Stromal cell of bone marrow (primary cell): ENCODE measurements around the gene INSR.
"Not testable (repeated sequence)": the region's sequence is repeated elsewhere in the genome, so short reads cannot be mapped to it uniquely, and the experiment has no call there.

Source experiments
- DNase-seq: peaks from one replicate; pipeline ENCODE4 v3.0.0-alpha.2; 2012; ENCODE audit warnings: low read depth

INSR gene

GRCh38 chr19:7258041-7258839 is 36.0 kb downstream of the INSR start:
- no peak for DNase-seq

DNA sequence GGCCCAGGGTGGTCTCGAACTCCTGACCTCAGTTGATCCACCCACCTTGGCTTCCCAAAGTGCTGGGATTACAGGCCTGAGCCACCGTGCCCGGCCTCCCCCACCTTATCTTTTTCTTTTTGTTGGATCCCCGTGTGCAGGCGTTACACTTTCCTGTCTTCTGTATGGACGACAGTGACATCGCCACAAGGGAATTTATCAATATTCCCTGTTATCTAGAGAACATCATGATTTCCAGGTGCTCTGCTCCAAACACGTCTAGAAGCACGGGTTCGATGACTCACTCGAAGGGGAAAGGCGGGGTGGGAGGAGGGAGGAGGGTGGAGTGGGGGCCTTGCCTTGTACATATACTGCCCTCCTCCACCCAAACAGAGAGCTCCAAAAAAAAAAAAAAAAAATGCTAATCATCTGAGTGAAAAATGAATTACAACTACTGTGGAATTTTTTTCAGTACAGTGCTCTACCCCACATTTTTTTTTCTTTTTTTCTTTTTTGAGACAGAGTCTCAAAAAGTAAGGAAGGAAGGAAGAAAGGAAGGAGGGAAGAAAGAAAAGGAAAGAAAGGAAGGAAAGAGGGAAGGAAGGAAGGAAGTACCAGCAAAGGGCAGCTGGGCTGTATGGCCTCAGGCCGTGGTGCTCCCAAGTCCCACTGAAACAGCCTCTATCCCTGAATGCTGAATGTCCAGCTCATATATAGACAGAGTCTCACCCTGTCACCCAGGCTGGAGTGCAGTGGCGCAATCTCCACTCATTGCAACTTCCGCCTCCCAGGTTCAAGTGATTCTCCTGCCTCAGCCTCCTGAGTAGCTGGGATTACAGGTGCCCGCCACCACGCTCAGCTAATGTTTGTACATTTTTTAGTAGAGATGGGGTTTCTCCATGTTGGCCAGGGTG is 36.8 kb downstream of the INSR start:
- no peak for DNase-seq

- no peak for DNase-seq
Observed at GRCh38 chr19:7255631-7256030, 38.6 kb downstream of the INSR start.

GRCh38 chr19:7255119-7255518 is 39.1 kb downstream of the INSR start:
- DNase-seq: no peak

- no peak for DNase-seq
Observed at GRCh38 chr19:7254590-7254989, 39.6 kb downstream of the INSR start.

DNA sequence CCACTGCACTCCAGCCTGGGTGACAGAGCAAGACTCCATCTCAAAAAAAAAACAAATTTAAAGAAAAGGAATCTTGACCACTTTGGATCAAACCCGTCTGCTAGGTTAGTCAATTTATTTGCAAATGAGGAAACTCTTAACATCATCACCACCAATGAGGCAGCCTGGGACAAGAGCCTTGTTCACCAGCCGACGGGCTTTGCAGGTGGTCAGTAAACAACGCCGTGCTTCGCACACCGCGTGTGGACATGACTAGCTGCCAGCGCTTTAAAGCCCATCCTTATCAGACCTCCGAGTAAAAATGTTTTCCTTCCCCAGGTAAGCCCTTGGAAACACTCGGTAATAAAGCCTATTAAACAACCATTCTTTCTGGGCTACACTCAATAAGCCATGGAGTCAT is 41.9 kb downstream of the INSR start:
- no peak for DNase-seq

DNA sequence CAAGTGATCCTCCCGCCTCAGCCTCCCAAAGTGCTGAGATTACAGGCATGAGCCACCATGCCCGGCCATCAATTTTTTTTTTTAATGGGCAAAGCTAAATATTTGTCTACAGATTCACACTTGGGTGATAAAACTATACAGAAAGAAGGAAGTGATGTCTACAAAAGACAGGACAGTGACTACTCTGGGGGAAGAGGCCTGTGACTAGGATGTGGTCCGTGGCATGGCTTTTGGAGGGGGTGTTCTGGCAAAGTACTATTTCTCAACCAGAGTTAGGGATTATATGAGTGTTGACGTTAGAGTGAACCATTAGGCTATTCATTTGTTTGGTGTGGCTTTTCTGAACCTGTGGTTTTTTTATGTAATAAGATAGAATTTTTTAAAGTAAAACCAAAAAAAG is 42.7 kb downstream of the INSR start:
- no peak for DNase-seq

- DNase-seq: no peak
Observed at GRCh38 chr19:7250951-7251350, 43.3 kb downstream of the INSR start.

DNA sequence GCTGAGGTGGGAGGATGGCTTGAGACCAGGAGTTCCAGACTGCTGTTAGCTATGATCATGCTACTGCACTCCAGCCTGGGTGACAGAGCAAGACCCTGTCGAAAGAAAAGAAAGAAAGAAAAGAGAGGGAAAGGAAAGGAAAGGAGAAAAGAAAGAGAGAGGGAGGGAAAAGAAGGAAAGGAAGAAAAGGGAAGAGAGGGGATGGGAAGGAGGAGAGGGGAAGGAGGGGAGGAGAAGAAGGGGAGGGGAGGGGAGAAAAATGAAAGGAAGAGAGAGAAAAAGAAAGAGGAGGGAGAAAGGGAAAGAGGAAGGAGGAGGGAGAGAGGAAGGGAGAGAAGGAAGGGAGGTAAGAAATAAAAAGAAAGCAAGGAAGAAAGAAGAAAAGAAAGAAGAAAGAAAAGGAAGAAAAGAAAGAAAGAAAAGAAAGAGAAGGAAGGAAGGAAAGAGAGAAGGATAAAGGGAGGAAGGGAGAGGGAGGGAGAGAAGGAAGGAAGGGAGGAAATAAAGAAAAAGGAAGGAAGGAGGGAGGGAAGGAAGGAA is 44.1 kb downstream of the INSR start:
- DNase-seq: no peak

DNA sequence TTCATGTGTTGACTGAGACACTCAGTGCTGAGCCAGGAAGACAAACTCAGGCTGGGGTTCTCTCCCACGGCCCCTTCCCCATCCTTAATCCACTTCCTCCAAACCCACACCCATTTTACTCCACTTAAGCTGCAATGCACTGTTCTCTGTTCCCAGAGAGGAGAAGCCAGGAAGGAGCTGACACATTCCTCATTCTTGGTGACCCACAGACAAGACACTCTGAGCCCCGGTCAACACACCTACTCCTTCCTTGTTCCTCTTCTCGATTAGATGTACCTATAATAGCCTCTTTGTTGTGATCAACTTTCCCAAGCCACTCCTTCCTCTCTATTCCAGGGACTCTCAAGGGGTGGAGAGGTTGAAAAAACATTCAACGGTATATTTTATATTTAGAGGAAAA is 47.1 kb downstream of the INSR start:
- no peak for DNase-seq

- DNase-seq: no peak
Observed at GRCh38 chr19:7246601-7247000, 47.6 kb downstream of the INSR start.

- DNase-seq: peak; percentile 91
Observed at GRCh38 chr19:7242601-7243258, 51.5 kb downstream of the INSR start.

DNA sequence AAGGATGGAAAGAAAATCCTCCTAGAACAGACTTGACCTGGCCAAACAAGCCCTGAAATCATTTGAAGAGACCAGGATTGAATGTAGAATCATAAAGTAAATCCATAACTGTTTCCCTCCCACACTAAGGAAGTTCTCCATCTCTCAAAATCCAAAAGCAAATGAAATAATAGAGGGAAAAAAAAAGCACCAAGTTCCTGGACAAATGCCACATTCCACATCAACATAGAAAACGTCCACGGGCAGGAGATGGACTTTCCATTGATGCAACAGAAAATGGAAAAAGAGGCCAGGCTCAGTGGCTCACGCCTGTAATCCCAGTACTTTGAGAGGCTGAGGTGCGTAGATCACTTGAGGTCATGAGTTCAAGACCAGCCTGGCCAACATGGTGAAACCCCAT is 56.2 kb downstream of the INSR start:
- no peak for DNase-seq

- DNase-seq: no peak
Observed at GRCh38 chr19:7236153-7236552, 58.1 kb downstream of the INSR start.

GRCh38 chr19:7230826-7231225 is 63.4 kb downstream of the INSR start:
- no peak for DNase-seq

DNA sequence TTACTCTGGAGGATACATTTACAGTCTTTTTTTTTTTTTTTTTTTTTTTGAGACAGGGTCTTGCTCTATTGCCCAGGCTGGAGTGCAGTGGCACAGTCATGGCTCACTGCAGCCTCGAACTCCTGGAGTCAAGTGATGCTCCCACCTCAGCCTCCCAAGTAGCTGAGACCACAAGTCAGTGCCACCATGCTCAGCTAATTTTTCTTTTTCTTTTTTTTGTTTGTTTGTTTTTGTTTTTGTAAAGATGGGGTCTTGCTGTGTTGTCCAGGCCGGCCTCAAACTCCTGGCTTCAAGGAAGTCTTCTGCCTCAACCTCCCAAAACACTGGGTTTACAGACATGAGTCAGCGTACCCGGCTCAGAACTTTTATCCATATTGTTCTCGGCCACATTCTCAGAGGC is 64.5 kb downstream of the INSR start:
- DNase-seq: no peak

- no peak for DNase-seq
Observed at GRCh38 chr19:7228935-7229541, 65.2 kb downstream of the INSR start.

DNA sequence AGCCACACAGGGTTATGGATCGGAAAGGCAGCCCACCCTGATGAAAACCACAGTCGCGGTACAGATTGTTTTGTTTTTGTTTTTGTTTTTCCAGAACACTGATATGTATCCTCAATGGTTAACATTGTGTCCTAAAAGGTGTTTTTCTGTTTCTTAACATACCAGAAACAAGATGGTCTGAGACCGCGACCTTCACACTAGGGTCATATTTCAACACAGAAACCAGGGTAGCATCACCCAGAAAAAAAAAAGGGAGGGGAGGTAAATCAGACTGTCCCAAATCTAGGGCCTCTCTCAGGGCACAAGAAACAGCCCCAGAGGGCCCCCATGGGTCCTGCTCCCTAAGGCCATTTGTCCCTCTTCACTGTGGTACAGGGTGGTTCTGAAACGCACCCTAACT is 66.5 kb downstream of the INSR start:
- DNase-seq: no peak

DNA sequence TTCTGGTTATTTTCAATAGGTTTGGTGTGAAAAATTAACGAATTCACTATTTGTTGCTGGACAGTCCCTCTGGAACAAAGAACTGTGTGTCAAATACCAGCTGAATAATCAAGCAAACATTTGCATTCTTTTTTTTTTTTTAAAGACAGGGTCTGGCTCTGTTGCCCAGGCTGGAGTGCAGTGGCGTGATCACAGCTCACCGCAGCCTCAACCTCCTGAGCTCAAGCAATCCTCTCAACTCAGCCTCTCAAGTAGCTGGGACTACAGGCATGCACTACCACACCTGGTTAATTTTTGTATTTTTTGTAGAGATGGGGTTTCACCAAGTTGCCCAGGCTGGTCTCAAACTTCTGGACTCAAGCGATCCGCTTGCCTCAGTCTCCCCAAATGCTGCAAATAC is 67.1 kb downstream of the INSR start:
- not testable (repeated sequence) for DNase-seq

- no peak for DNase-seq
Observed at GRCh38 chr19:7226739-7227138, 67.5 kb downstream of the INSR start.

DNA sequence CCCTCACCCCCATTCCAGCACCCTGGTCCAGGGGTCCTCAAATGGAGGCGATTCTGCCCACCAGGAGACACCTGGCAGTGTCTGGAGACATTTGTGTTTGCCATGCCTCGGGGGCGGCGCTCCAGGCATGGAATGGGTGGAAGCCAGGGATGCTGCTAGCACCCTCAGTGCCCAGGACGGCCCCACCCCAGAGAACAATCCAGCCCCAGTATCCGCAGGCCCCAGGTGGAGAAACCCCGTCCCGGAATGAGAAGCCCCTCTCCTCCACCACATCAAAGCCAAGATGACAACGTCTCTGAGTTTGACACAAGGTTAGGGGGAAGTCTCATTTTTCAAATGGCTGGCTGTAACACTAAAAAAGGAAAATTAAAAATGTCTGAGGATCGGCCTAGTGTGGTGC is 68.5 kb downstream of the INSR start:
- no peak for DNase-seq

GRCh38 chr19:7224995-7225394 is 69.2 kb downstream of the INSR start:
- no peak for DNase-seq
